Calu3 (cell line): Measurements from ENCODE around the gene THAP2. TPM values are rescaled to one million over a fixed set of nuclear protein-coding genes. Genes with fewer than 3 reads are reported as not detected.

Source experiments
- BruUV-seq: library from RNA; stranded (reverse); fragments of 400-500 nt; replicated peaks from 2 replicates; lab custom pipeline; 2021; lab: Mats Ljungman, UMichigan
- CTCF ChIA-PET: fragments of 300-600 bp; sonication (Branson Sonifier 250); formaldehyde crosslinking; loops from one replicate; lab custom pipeline; 2022; ENCODE audit warnings: antibody characterized with exemption; lab: Charles Lee
- DNase-seq: peaks from one replicate; pipeline ENCODE4 v3.0.0; 2022
- H3K27ac Mint-ChIP-seq: one replicate; pipeline ENCODE4 v1.8.0; 2022; ENCODE audit warnings: mixed read lengths; ENCODE audit not compliant: unreplicated experiment
- H3K27me3 Mint-ChIP-seq: one replicate; pipeline ENCODE4 v1.8.0; 2022; ENCODE audit warnings: mixed read lengths; ENCODE audit not compliant: unreplicated experiment
- H3K36me3 Mint-ChIP-seq: one replicate; pipeline ENCODE4 v1.8.0; 2022; ENCODE audit warnings: mild to moderate bottlenecking, moderate library complexity, mixed read lengths; ENCODE audit not compliant: insufficient read depth, unreplicated experiment
- H3K4me1 Mint-ChIP-seq: one replicate; pipeline ENCODE4 v1.8.0; 2022; ENCODE audit warnings: mild to moderate bottlenecking, low read depth, mixed read lengths; ENCODE audit not compliant: unreplicated experiment
- H3K4me3 Mint-ChIP-seq: one replicate; pipeline ENCODE4 v1.8.0; 2022; ENCODE audit warnings: mild to moderate bottlenecking, low read depth, moderate library complexity, mixed read lengths; ENCODE audit not compliant: unreplicated experiment
- H3K9me3 Mint-ChIP-seq: one replicate; pipeline ENCODE4 v1.8.0; 2022; ENCODE audit warnings: low read depth, mixed read lengths; ENCODE audit not compliant: unreplicated experiment
- intact Hi-C: fragments of 100-400 bp; cut with micrococcal nuclease; formaldehyde crosslinking; loops from one replicate; pipeline ENCODE4 v1.10.0; 2022; ENCODE audit not compliant: unreplicated experiment
- total RNA-seq: library from RNA; stranded (reverse); gene quantifications from 2 replicates; pipeline ENCODE4 v1.2.3, GENCODE V29; 2022
- TF ChIP-seq, protein P1 (sequence below): fragments of 200-600 bp; IDR thresholded peaks from one replicate; pipeline ENCODE4 v1.8.0; 2022; ENCODE audit warnings: antibody characterized with exemption; ENCODE audit not compliant: unreplicated experiment

The THAP2 gene
- total RNA-seq, 1 experiment from 2014 or later = 9.6 TPM

DNA sequence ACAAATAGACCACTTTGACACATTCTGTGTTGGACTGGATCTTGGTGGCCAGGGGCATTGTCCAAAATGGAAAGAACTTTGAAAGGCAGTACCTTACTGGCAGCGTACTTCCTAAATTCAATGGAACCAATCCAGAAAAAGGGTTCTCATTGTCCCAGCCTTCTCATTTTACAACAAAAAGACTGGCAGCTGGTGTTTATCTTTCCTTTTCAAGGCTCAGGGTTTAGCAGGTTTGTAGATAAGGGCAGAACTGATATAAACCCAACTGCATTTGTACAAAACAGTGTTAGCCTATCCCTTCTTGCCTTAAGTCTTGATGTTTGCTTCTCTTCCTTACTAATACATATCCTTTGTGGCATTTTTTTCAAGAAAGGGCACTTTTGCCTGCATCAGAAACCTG, 7.7 kb downstream of the THAP2 start:
- intact Hi-C loops = no loop called here
- Mint-ChIP-seq H3K27me3 (no peaks in the 10 kb centered on the region), H3K4me3 (no peak overlapping the region), H3K36me3 (peaks cover 5% of the 10 kb centered on the region), H3K27ac (no peak overlapping the region), H3K4me1 (peaks cover 8% of the 10 kb centered on the region), H3K9me3 (peaks cover 2% of the 10 kb centered on the region)
- no peak for DNase-seq
- BruUV-seq = no TSS peak
- CTCF ChIA-PET = no interaction called here
- TF ChIP-seq, protein P1, sequence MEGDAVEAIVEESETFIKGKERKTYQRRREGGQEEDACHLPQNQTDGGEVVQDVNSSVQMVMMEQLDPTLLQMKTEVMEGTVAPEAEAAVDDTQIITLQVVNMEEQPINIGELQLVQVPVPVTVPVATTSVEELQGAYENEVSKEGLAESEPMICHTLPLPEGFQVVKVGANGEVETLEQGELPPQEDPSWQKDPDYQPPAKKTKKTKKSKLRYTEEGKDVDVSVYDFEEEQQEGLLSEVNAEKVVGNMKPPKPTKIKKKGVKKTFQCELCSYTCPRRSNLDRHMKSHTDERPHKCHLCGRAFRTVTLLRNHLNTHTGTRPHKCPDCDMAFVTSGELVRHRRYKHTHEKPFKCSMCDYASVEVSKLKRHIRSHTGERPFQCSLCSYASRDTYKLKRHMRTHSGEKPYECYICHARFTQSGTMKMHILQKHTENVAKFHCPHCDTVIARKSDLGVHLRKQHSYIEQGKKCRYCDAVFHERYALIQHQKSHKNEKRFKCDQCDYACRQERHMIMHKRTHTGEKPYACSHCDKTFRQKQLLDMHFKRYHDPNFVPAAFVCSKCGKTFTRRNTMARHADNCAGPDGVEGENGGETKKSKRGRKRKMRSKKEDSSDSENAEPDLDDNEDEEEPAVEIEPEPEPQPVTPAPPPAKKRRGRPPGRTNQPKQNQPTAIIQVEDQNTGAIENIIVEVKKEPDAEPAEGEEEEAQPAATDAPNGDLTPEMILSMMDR = no peak

DNA sequence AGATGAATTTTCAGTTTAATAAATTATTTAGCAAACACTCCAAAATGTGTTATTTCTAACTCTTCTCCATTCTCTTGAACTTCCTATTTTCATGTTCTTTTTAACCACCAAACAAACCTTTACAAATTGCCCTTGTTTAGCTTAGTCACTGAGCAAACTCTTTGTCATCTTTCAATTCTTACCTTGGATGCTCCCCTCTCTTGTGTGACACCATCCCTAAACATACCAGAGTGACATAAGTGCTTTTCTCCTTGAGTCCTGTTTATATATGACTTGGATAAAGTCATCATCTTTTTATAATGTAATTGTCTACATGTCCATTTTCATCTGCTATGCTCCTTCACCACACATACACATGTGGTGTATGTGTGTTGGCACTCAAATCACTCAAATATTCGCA, 18.4 kb downstream of the THAP2 start:
- no TSS peak for BruUV-seq
- no peaks in the 10 kb centered on the region for H3K27me3 Mint-ChIP-seq
- H3K4me3 Mint-ChIP-seq = no peak overlapping the region
- TF ChIP-seq, protein P1 = no peak
- H3K9me3 Mint-ChIP-seq = no peaks in the 10 kb centered on the region
- H3K36me3 Mint-ChIP-seq = peaks cover 16% of the 10 kb centered on the region
- CTCF ChIA-PET = no interaction called here
- no peak overlapping the region for H3K27ac Mint-ChIP-seq
- no peak for DNase-seq
- peaks cover 1% of the 10 kb centered on the region for H3K4me1 Mint-ChIP-seq
- intact Hi-C loops = no loop called here

DNA sequence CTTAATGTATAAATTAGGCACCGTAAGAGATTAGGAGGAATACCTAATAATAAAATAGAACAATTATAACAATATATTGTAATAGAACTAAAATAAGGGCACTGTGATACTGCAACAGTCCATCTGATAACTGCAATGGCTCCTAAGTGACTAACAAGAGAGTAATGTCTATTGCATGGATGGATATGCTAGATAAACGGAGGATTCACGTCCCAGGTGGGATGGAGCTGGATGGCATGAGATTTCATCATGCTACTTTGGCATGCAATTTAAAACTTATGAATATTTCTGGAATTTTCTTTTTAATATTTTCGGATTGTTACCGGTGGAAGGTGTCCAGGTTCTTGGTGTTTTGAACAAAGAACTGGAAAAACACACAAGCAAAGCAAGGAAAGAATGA, 19.5 kb downstream of the THAP2 start:
- CTCF ChIA-PET = no interaction called here
- intact Hi-C loops = no loop called here
- BruUV-seq = no TSS peak

DNA sequence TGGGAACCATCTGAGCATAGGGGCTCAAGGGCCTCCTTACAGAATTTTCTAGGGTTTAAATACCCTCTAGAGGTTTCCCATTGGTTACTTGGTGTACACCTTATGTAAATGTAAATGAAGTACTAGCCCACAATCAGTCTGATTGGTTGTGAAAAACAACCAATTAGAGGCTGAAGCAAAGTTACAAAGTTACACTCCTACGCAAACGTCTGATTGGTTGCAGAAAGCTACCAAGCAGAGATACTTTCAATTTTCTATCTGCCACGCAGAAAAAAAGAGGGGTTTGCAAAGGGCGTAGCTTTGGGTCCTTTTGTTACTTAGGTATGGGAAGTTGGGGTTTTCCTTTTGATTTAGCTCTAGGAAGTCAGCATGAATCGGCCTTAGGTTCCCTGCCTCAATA, 20.0 kb downstream of the THAP2 start:
- TF ChIP-seq, protein P1 = no peak
- Mint-ChIP-seq H3K4me1 (peaks cover 8% of the 10 kb centered on the region), H3K9me3 (no peaks in the 10 kb centered on the region), H3K27me3 (no peaks in the 10 kb centered on the region), H3K27ac (no peak overlapping the region), H3K4me3 (no peak overlapping the region), H3K36me3 (peaks cover 16% of the 10 kb centered on the region)
- CTCF ChIA-PET = interaction anchor here (1.8 kb wide), 1 partner anchor 21 kb away, joined by 9 read pairs; the partner anchor contains the start of genes THAP2 and ZFC3H1
- BruUV-seq = no TSS peak
- intact Hi-C loops = no loop called here
- no peak for DNase-seq

More for the DNA sequence above, 19.5 kb downstream of the THAP2 start:
- Mint-ChIP-seq H3K36me3 (peaks cover 16% of the 10 kb centered on the region), H3K4me1 (peaks cover 8% of the 10 kb centered on the region), H3K27ac (no peak overlapping the region), H3K9me3 (no peaks in the 10 kb centered on the region), H3K27me3 (no peaks in the 10 kb centered on the region), H3K4me3 (no peak overlapping the region)
- TF ChIP-seq, protein P1 = no peak
- DNase-seq = no peak
